Right lobe of liver (tissue), 6 donors: ENCODE data around the gene NOL4L. TPM values are rescaled to one million over a fixed set of nuclear protein-coding genes. Genes with fewer than 3 reads are reported as not detected.

Source experiments
- ATAC-seq, 4 donors: fragments of 200-7000 bp; cut with Tn5 transposase; one replicate each; pipeline ENCODE4 v1.9.1; 2020; ENCODE audit warnings: mild to moderate bottlenecking in 4 of 4, moderate library complexity in 4 of 4
- DNase-seq, 3 donors: peaks; one replicate each; pipeline ENCODE4 v3.0.0-alpha.2; 2020
- H3K27ac ChIP-seq, 3 donors: fragments of 200-600 bp; one replicate each; pipeline ENCODE4 v1.8.0; 2022
- H3K27me3 ChIP-seq, 2 donors: fragments of 200-600 bp; one replicate each; pipeline ENCODE4 v1.8.0; 2022
- H3K36me3 ChIP-seq, 4 donors: fragments of 200-600 bp; sonication (generic) in 1 of 4; one replicate each; pipeline versions ENCODE4 v1.5.1 to v1.8.0; 2017 to 2022; ENCODE audit warnings: control low read depth in 1 of 4
- H3K4me1 ChIP-seq, 4 donors: fragments of 200-600 bp; sonication (generic) in 1 of 4; one replicate each; pipeline versions ENCODE4 v1.5.1 to v1.8.0; 2017 to 2022; ENCODE audit warnings: control low read depth in 1 of 4
- H3K4me3 ChIP-seq, 3 donors: fragments of 200-600 bp; one replicate each; pipeline ENCODE4 v1.8.0; 2022
- H3K9me3 ChIP-seq, 4 donors: fragments of 200-600 bp; sonication (generic) in 1 of 4; one replicate each; pipeline versions ENCODE4 v1.5.1 to v1.8.0; 2017 to 2022; ENCODE audit warnings: control low read depth in 1 of 4
- POLR2A ChIP-seq: fragments of 450-650 bp; IDR thresholded peaks from one replicate; pipeline ENCODE4 v1.6.1; 2017; ENCODE audit warnings: antibody characterized with exemption, mild to moderate bottlenecking
- WGBS: methylation state at CpG from one replicate; pipeline ENCODE4 v1.1.6; 2018; ENCODE audit warnings: low coverage, low lambda C conversion rate; ENCODE audit not compliant: insufficient coverage; ENCODE audit errors: missing lambda C conversion rate; 5-methylcytosine and 5-hydroxymethylcytosine counted together
- intact Hi-C, 2 donors: fragments of 100-400 bp; cut with DNase I; formaldehyde crosslinking; loops; one replicate each; pipeline versions ENCODE4 v1.11.2 to v1.14.1; 2022
- total RNA-seq, 6 experiments: library from RNA; depleted of rRNA in 2 of 6; stranded (reverse); fragments of >200 nt in 2 of 6; fragmentation: NEBNext Ultra II Directional in 3 of 6; extraction: Animal tissue kit (Norgen Biotek cat#: 25700) in 3 of 6; gene quantifications; one replicate each; pipeline versions ENCODE4 v1.1.0 to v1.2.4, GENCODE V29; 2016 to 2023
- TF ChIP-seq, protein P1 (sequence below), 4 donors: fragments of 200-600 bp in 3 of 4; fragments of 450-650 bp in 1 of 4; IDR thresholded peaks; one replicate each; pipeline versions ENCODE4 v1.5.1 to v1.8.0; 2016 to 2022; ENCODE audit warnings: antibody characterized with exemption in 4 of 4, mild to moderate bottlenecking in 2 of 4
- donor health status: DM: no; HTN: yes; CAD: no.
- donor health status: DM: no; HTN: no; CAD: no.
- donor health status: DM: no; HTN: no; CAD: no.
- donor health status: DM: no; HTN: yes; CAD: no.
- donor health status: DM: no; HTN: yes; CAD: no.

The NOL4L gene
- total RNA-seq, 6 experiments from 2014 or later, result 4.3 to 6.5 (median 5.7) TPM

DNA sequence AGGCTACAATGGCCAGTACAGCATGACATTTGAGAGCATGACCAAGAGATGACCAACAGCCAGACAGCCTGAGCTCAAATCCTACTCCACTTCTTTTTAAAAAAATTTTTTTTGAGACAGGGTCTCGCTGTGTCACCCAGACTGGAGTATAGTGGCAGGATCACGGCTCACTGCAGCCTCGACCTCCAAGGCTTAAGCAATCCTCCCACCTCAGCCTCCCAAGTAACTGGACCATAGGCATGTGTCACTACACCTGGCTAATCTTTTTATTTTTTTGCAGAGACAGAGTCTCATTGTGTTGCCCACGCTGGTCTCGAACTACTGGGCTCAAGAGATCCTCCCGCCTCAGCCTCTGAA is 42.9 kb downstream of the NOL4L start:
- Histone ChIP-seq H3K4me1 (peaks cover 0 to 10% (median under 1%) of the 10 kb centered on the region in 4 donors), H3K9me3 (no peaks in the 10 kb centered on the region), H3K4me3 (no peak overlapping the region), H3K27me3 (no peaks in the 10 kb centered on the region), H3K27ac (no peak overlapping the region), H3K36me3 (no peaks in the 10 kb centered on the region)
- no peak for DNase-seq
- intact Hi-C loops, result no loop called here
- no peak for ATAC-seq
- 89% methylated on average over 6 of the region's 6 CpGs for WGBS
- no peak for TF ChIP-seq POLR2A
- TF ChIP-seq, protein P1, sequence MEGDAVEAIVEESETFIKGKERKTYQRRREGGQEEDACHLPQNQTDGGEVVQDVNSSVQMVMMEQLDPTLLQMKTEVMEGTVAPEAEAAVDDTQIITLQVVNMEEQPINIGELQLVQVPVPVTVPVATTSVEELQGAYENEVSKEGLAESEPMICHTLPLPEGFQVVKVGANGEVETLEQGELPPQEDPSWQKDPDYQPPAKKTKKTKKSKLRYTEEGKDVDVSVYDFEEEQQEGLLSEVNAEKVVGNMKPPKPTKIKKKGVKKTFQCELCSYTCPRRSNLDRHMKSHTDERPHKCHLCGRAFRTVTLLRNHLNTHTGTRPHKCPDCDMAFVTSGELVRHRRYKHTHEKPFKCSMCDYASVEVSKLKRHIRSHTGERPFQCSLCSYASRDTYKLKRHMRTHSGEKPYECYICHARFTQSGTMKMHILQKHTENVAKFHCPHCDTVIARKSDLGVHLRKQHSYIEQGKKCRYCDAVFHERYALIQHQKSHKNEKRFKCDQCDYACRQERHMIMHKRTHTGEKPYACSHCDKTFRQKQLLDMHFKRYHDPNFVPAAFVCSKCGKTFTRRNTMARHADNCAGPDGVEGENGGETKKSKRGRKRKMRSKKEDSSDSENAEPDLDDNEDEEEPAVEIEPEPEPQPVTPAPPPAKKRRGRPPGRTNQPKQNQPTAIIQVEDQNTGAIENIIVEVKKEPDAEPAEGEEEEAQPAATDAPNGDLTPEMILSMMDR (IDR thresholded peaks at IDR 0.05), result no peak

DNA sequence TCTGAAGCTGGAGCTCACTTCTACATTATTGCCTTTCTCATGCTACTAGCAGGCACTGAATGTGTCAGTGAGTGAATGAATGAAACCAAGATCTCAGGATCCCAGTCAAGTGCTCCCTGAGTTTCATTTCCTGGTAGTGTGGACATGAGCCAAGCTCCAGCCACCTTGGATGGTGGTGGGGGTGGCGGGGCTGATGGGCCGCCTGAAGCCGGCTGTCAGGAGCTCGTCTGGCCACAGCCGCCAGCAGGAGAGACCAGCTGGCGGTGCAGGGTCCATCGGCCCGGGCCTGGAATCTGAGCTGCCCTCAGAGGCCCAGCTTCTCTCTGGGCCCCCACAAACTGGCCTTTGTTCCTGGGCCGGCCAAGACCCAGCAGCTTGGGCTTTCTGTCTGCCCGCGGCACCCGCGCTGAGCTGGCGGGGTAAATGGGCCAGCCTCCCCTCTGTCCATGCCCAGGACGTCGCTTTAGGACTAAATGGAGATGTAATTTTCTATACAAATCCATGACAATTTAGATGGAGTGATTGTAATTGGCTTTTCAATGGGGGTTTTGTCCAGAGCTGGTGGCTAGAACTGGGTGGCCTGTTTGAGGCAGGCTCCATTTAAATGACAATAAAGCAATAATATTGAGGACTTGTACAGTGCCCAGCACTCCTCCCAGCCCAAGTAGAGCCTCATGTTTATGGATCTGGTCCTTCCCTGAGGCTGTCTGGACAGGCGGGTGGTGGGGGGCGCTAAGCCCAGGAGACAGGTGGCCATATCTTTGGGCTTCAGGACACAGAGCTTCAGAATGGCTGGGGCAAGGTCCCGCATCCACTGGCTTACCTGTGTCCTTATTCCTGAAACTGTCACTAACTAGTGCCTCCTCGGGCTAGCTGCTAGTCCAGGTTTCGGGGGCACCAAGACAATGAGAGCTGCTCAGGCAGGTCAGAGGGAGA is 43.5 kb downstream of the NOL4L start:
- Histone ChIP-seq H3K4me1 (peaks cover 0 to 10% (median 1%) of the 10 kb centered on the region in 4 donors), H3K27me3 (no peaks in the 10 kb centered on the region), H3K27ac (no peak overlapping the region), H3K36me3 (no peaks in the 10 kb centered on the region), H3K9me3 (no peaks in the 10 kb centered on the region), H3K4me3 (no peak overlapping the region)
- WGBS, result 93% methylated on average over 10 of the region's 21 CpGs
- intact Hi-C loops, result no loop called here
- DNase-seq, result no peak
- no peak for ATAC-seq
- TF ChIP-seq, protein P1 (IDR thresholded peaks at IDR 0.05), result no peak
- TF ChIP-seq POLR2A, result no peak

DNA sequence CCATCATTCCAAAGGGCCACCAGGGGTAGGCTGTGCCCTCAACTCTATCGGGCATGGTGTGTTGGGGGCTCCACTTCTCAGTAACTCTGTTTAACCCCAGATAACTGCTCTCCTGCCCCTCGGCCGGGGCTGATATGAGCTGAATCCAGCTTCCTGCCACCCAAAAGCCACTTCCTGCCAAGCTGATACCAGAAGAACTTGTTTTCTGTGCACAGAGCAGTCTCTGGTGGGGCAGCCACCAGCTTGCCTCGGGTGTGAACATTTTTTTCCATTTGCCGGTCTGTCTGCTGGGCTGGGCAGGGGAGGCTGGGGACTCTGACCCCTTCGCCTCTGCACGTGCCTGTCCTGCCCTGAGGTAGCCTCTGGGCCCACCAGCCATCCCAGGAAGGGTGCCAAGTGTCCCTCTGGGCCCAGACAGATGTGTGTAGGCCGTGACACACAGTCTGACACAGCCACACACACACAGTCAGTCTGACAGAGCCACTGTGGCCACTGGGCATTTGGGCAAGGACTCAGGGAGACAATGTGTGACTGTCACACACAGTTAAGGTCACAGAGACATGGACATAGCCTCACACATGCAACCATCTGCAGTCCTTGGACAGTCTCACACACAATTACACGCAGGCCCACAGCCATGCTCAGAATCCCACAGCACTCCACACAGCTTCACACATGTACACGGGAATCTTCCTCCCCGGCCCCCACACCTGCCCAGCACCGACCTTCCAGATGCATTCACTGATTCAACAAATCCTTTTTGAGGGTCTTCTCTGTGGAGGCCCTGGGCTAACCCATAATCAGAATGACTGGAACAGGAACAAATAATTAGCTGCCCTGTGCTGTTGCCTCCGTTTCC is 45.1 kb downstream of the NOL4L start:
- Histone ChIP-seq H3K4me1 (peaks cover 0 to 10% (median 1%) of the 10 kb centered on the region in 4 donors), H3K36me3 (no peaks in the 10 kb centered on the region), H3K27ac (no peak overlapping the region), H3K9me3 (no peaks in the 10 kb centered on the region), H3K4me3 (no peak overlapping the region), H3K27me3 (no peaks in the 10 kb centered on the region)
- DNase-seq, result no peak
- TF ChIP-seq POLR2A, result no peak
- TF ChIP-seq, protein P1 (IDR thresholded peaks at IDR 0.05), result no peak
- WGBS, result 37% methylated on average over 5 of the region's 13 CpGs
- intact Hi-C loops, result no loop called here
- peak; percentile 24 to 46 (median 41) for ATAC-seq

DNA sequence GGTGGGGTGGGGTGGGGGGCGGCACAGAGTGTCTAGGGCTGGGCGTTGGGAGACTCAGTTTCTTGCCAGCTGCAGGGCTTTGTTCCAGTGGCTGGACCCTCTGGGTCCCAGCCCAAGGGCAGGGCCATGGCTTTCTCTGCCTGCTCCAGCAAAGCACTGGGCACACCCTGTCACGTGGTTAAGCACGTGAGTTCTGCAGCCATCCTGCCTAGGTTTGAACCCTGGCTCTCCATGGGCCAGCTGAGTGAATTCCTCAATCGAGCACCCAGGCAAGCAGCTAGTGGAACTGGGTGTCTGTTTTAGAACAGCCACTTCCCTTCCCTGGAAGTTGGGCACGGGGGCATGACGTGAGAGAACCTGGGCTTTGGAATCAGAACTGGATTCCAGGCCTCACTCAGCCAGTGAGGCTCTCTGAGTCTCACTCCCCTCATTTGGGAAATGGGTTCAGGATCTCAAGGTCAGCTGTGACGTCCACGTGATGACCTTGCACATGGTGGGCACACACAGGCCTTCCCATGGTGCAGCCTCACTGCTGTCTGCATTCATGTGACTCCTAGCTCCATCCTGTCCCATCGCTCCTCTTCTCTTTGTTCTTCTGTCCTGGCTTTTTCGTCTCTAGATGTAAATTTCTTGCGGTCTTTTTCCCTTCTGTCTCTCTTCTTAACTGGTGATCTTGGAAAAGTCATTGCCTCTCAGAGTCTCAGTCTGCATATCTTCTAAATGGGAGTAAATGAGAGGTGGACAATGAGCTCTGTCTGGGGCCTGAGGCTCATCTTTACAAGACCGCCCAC is 45.9 kb downstream of the NOL4L start:
- Histone ChIP-seq H3K9me3 (no peaks in the 10 kb centered on the region), H3K4me1 (peaks cover 0 to 10% (median 1%) of the 10 kb centered on the region in 4 donors), H3K27me3 (no peaks in the 10 kb centered on the region), H3K4me3 (no peak overlapping the region), H3K27ac (no peak overlapping the region), H3K36me3 (no peaks in the 10 kb centered on the region)
- ATAC-seq (peak in 1 of 4 donors; percentile 5), DNase-seq (no peak)
- intact Hi-C loops, result no loop called here
- TF ChIP-seq POLR2A, result no peak
- TF ChIP-seq, protein P1 (IDR thresholded peaks at IDR 0.05), result no peak
- WGBS, result 54% methylated on average over 6 of the region's 13 CpGs
